ENCODE results near the gene TJP3. TPM values are rescaled to one million over a fixed set of nuclear protein-coding genes. Genes with fewer than 3 reads are reported as not detected.

TJP3 gene
- total and polyA plus RNA-seq, 10 of the 15 experiments (the other 5 are each of a cell fraction or from before 2014, with no cell fraction given): 0.04 to 1.2 (median 0.29) TPM; not detected in 6

DNA sequence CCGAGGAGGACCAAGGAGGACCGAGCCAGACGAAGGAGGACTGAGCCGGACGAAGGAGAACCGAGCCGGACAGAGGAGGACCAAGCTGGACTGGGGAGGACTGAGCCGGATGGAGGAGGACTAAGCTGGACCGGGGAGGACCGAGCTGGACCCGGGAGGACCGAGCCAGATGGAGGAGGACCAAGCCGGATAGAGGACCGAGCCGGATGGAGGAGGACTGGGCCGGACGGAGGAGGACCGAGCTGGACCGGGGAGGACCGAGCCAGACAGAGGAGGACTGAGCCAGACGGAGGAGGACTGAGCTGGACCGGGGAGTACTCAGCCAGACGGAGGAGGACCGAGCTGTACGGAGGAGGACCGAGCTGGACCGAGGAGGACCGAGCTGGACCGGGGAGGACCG is 11.1 kb upstream of the TJP3 start:
- Histone ChIP-seq H3K4me3 (no peak overlapping the region), H3K79me2 (ENCODE audit: control insufficient read depth, insufficient read depth, low read length) (peaks cover 34% of the 10 kb centered on the region), H3K4me1 (ENCODE audit: control insufficient read depth, insufficient read depth, low read length) (no peaks in the 10 kb centered on the region; the same call in 1 of the 2 replicates), H3K36me3 (ENCODE audit: control insufficient read depth in 2 of 2, insufficient read depth in 2 of 2, low read length in 1 of 2) (no peaks in the 10 kb centered on the region), H3K27me3 (replicated peaks in 1 of 2; ENCODE audit: control insufficient read depth in 2 of 2, insufficient read depth in 2 of 2, low read length in 1 of 2) (no peaks in the 10 kb centered on the region), H2AFZ (ENCODE audit: control insufficient read depth, low read depth, low read length) (no peak overlapping the region), H3K4me2 (ENCODE audit: control insufficient read depth, insufficient read depth) (no peak overlapping the region), H4K20me1 (ENCODE audit: control insufficient read depth, insufficient read depth) (no peaks in the 10 kb centered on the region), H3K9me3 (replicated peaks; ENCODE audit: control insufficient read depth, insufficient read depth, low read length) (no peaks in the 10 kb centered on the region), H3K9ac (ENCODE audit: control insufficient read depth, insufficient read depth, low read length) (no peak overlapping the region), H3K27ac (ENCODE audit: control insufficient read depth, insufficient read depth) (no peak overlapping the region)
- ChIA-PET CTCF (interaction anchor here (1.9 to 3.8 kb wide), 2 partner anchors 9 to 31 kb away, joined by 7 to 22 read pairs; no protein-coding TSS in a partner anchor), RAD21 (ENCODE audit: unreplicated experiment) (interaction anchor here (1.1 kb wide), 1 partner anchor 13 kb away, joined by 3 read pairs; no protein-coding TSS in a partner anchor), SMC1A (ENCODE audit: uncharacterized antibody, unreplicated experiment) (no interaction called here), POLR2A (interaction anchor here (0.6 to 3.4 kb wide), 2 partner anchors 9 to 318 kb away, joined by 3 to 13 read pairs; no protein-coding TSS in a partner anchor)
- intact Hi-C loops (cut with micrococcal nuclease; ENCODE audit: unreplicated experiment) (no loop called here), in situ Hi-C loops (cut with MboI) (no loop called here)
- DNase-seq (ENCODE audit: low read depth, low spot score) (no peak), ATAC-seq (no peak), FAIRE-seq (no peak)
- 96% methylated on average over 21 of the region's 30 CpGs for WGBS (ENCODE audit: insufficient coverage, insufficient replicate concordance, low lambda C conversion rate, missing lambda C conversion rate)
- TF ChIP-seq YBX1 (IDR thresholded peaks at IDR 0.05) (no peak), NFXL1 (IDR thresholded peaks at IDR 0.05; ENCODE audit: borderline replicate concordance) (peak; percentile 88)
- BruUV-seq (replicated peaks): no TSS peak

DNA sequence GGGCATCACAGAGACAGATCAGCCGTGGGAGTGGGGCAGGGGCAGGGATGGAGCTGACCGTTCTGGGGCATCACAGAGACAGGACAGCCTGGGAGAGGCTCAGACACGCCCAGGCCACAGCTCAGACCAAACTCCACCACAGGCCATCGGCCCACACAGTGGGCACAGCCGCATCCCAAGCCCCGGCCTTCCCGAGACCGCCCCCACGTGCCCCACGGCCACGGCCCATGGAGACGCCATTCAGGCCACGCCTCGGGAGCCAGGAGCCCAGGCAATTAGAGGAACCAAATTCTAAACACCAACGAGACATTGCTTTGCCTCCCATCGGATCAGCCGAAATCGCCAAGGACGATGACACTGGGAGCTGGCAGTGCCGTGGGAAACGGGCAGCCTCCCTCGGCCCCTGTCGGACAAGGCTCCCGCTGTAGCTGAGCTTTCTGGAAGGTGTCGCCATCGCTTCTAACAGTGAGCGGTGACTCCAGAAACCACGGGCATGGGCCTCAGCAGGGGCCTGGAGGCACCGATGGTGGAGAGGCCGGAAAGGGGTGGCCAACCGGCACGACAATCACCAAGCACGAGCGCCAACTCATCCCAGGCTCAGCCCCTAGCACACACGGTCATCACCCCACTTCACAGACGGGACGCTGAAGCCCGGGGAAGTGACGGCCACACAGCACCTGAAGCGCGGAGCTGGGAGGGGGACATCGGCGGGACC is 10.4 kb upstream of the TJP3 start:
- FAIRE-seq: no peak

More for the DNA sequence above, 10.4 kb upstream of the TJP3 start:
- Histone ChIP-seq H4K20me1 (ENCODE audit: control insufficient read depth, insufficient read depth) (no peaks in the 10 kb centered on the region), H3K9ac (ENCODE audit: control insufficient read depth, insufficient read depth, low read length) (no peak overlapping the region), H2AFZ (ENCODE audit: control insufficient read depth, low read depth, low read length) (no peak overlapping the region; the same call in 1 of the 2 replicates), H3K4me2 (ENCODE audit: control insufficient read depth, insufficient read depth) (peak overlapping the region; percentile 62), H3K9me3 (replicated peaks; ENCODE audit: control insufficient read depth, insufficient read depth, low read length) (no peaks in the 10 kb centered on the region), H3K27me3 (replicated peaks in 1 of 2; ENCODE audit: control insufficient read depth in 2 of 2, insufficient read depth in 2 of 2, low read length in 1 of 2) (no peaks in the 10 kb centered on the region), H3K4me1 (ENCODE audit: control insufficient read depth, insufficient read depth, low read length) (no peaks in the 10 kb centered on the region; the same call in 1 of the 2 replicates), H3K27ac (ENCODE audit: control insufficient read depth, insufficient read depth) (peak overlapping the region; percentile 31; the same call in 1 of the 2 replicates), H3K4me3 (peak overlapping the region; percentile 31; the same call in 1 of the 2 replicates), H3K79me2 (ENCODE audit: control insufficient read depth, insufficient read depth, low read length) (peaks cover 30% of the 10 kb centered on the region), H3K36me3 (ENCODE audit: control insufficient read depth in 2 of 2, insufficient read depth in 2 of 2, low read length in 1 of 2) (no peaks in the 10 kb centered on the region)
- no TSS peak for BruUV-seq (replicated peaks)
- DNase-seq (ENCODE audit: low read depth, low spot score) (no peak), ATAC-seq (no peak)
- ChIA-PET RAD21 (ENCODE audit: unreplicated experiment) (interaction anchor here (1.0 to 1.9 kb wide), 3 partner anchors 9 to 64 kb away, joined by 3 to 6 read pairs (median 3); partner anchors contain the start of genes APBA3 and MRPL54), CTCF (interaction anchor here (0.6 to 3.8 kb wide), 4 partner anchors 9 to 256 kb away, joined by 3 to 22 read pairs (median 6); no protein-coding TSS in a partner anchor), SMC1A (ENCODE audit: uncharacterized antibody, unreplicated experiment) (no interaction called here), POLR2A (interaction anchor here (3.4 kb wide), 1 partner anchor 10 kb away, joined by 13 read pairs; no protein-coding TSS in a partner anchor)
- intact Hi-C loops (cut with micrococcal nuclease; ENCODE audit: unreplicated experiment): no loop called here
- no peak for TF ChIP-seq NFYB (IDR thresholded peaks at IDR 0.05; ENCODE audit: insufficient read depth, low read depth, low read length)
- TF ChIP-seq FOXK2 (IDR thresholded peaks at IDR 0.05): no peak
- no peak for TF ChIP-seq ZNF622 (IDR thresholded peaks at IDR 0.05)
- peak in 1 of 2 experiments; percentile 29; a peak in 1 of 4 replicates for TF ChIP-seq IKZF2 (IDR thresholded peaks at IDR 0.05)
- TF ChIP-seq EP300 (IDR thresholded peaks at IDR 0.05; ENCODE audit: borderline replicate concordance in 1 of 2, control insufficient read depth in 1 of 2, low read depth in 2 of 2, low read length in 2 of 2): no peak
- TF ChIP-seq CEBPB (IDR thresholded peaks at IDR 0.05; ENCODE audit: borderline replicate concordance in 1 of 2, low read depth in 2 of 2, low read length in 2 of 2): no peak
- TF ChIP-seq FOXM1 (IDR thresholded peaks at IDR 0.05; ENCODE audit: low read depth, low read length): no peak
- 0 out of 2 replicates have a peak, but pooled peaks have one; percentile 34 for TF ChIP-seq LARP7 (IDR thresholded peaks at IDR 0.05)
- 73% methylated on average over 42 of the region's 43 CpGs for WGBS (ENCODE audit: insufficient coverage, insufficient replicate concordance, low lambda C conversion rate, missing lambda C conversion rate)
- in situ Hi-C loops (cut with MboI): no loop called here

All from GM12878 (cell line).